Upper lobe of left lung (tissue), 4 donors: ENCODE results near the gene EXTL1.

Experiments
- POLR2A ChIP-seq, 4 donors: fragments of 450-650 bp; IDR thresholded peaks; one replicate each; pipeline ENCODE4 v1.5.1; 2016 to 2017; ENCODE audit warnings: antibody characterized with exemption in 4 of 4, mild to moderate bottlenecking in 2 of 4
- POLR2AphosphoS5 ChIP-seq, 2 donors: sonication (generic); formaldehyde crosslinking; IDR thresholded peaks; one replicate each; pipeline ENCODE4 v1.5.1; 2017; ENCODE audit warnings: antibody characterized with exemption in 2 of 2
- TF ChIP-seq, protein P1 (sequence below), 6 experiments: fragments of 450-650 bp in 4 of 6; fragments of 200-600 bp in 2 of 6; sonication (generic) in 2 of 6; IDR thresholded peaks; one replicate each; pipeline ENCODE4 v1.5.1; 2016 to 2019; ENCODE audit warnings: antibody characterized with exemption in 6 of 6

DNA sequence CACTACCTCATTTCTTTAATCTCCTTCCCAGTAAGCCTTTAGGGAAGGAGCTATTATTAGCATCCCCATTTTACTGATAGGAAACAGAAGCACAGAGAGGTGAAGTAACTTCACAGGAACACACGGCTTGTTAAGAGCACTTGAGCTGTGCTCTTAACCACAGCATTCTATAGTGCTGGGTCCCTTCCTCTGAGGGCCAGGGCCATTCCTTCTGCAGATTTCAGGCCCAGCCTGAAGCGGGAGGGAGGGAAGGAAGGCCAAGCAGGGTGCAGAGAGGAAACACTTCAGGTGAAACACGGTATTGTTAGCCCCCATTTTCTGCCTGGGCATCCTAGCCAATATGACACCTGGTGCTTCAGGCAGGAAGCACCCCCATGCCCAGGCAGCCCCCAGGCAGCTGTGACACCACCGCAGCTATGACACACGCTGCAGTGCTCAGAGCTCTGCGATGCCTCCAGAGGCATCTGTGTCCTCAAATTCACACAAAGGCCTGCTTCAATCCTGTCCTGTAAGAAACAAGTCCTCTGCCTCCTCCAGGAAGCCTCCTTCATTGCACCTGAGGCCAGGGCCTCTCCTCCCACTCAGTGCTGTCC is 4.5 kb upstream of the EXTL1 start:
- no peak for TF ChIP-seq POLR2AphosphoS5 (IDR thresholded peaks at IDR 0.05)
- TF ChIP-seq, protein P1, sequence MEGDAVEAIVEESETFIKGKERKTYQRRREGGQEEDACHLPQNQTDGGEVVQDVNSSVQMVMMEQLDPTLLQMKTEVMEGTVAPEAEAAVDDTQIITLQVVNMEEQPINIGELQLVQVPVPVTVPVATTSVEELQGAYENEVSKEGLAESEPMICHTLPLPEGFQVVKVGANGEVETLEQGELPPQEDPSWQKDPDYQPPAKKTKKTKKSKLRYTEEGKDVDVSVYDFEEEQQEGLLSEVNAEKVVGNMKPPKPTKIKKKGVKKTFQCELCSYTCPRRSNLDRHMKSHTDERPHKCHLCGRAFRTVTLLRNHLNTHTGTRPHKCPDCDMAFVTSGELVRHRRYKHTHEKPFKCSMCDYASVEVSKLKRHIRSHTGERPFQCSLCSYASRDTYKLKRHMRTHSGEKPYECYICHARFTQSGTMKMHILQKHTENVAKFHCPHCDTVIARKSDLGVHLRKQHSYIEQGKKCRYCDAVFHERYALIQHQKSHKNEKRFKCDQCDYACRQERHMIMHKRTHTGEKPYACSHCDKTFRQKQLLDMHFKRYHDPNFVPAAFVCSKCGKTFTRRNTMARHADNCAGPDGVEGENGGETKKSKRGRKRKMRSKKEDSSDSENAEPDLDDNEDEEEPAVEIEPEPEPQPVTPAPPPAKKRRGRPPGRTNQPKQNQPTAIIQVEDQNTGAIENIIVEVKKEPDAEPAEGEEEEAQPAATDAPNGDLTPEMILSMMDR (IDR thresholded peaks at IDR 0.05) = no peak
- no peak for TF ChIP-seq POLR2A (IDR thresholded peaks at IDR 0.05)
